ENCODE results near the gene LRRC8C.

GRCh38 chr1:89672489-89673183 lies 39.7 kb downstream of the LRRC8C start:
- TF ChIP-seq RFX5 (IDR thresholded peaks at IDR 0.05; ENCODE audit: borderline replicate concordance, low read depth, low read length) (no peak), JUN (IDR thresholded peaks at IDR 0.05; ENCODE audit: low read depth, low read length) (no peak), RAD21 (IDR thresholded peaks at IDR 0.05 in 1 of 2, conservative IDR thresholded peaks at IDR 0.05 in 1 of 2; ENCODE audit: low read depth in 2 of 2, low read length in 2 of 2) (no peak), CTCF (IDR thresholded peaks at IDR 0.05; ENCODE audit: control extremely low read depth in 1 of 3, insufficient read depth in 1 of 3, low read depth in 1 of 3, low read length in 3 of 3) (no peak), CBX5 (IDR thresholded peaks at IDR 0.05; ENCODE audit: low read depth, low read length) (no peak), POLR2A (IDR thresholded peaks at IDR 0.05; ENCODE audit: control extremely low read depth in 1 of 2, low read depth in 2 of 2, low read length in 2 of 2) (no peak), EP300 (IDR thresholded peaks at IDR 0.05; ENCODE audit: borderline replicate concordance in 1 of 2, low read depth in 2 of 2, low read length in 2 of 2) (no peak), HDAC6 (IDR thresholded peaks at IDR 0.05; ENCODE audit: low read depth, low read length) (no peak), SP1 (IDR thresholded peaks at IDR 0.05; ENCODE audit: low read depth, low read length) (no peak), CREB1 (IDR thresholded peaks at IDR 0.05) (no peak), ATF2 (IDR thresholded peaks at IDR 0.05; ENCODE audit: low read length) (no peak), ZNF274 (IDR thresholded peaks at IDR 0.05; ENCODE audit: borderline replicate concordance, extremely low read depth, low read length) (no peak), RBBP5 (IDR thresholded peaks at IDR 0.05; ENCODE audit: borderline replicate concordance, low read depth, low read length) (no peak)

Measured in H1 (cell line).